ENCODE data around the gene KCNH1.

DNA sequence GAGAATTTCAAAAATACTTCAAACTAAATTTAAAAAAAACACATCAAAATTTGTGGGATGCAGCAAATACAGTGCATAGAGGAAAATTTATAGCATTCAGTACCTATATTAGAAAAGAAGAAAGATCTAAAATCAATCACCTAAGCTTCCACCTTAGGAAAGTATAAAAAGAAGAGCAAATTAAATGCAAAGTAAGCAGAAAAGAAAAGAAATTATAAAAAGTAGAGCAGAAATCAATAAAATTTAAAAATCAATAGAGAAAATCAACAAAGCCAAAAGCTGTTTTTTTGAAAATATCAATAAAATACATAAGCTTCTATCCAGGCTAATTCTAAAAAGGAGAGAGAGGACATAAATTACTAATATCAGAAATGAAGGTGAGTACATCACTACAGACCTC is 255.4 kb downstream of the KCNH1 start:
- TF ChIP-seq, protein P1, sequence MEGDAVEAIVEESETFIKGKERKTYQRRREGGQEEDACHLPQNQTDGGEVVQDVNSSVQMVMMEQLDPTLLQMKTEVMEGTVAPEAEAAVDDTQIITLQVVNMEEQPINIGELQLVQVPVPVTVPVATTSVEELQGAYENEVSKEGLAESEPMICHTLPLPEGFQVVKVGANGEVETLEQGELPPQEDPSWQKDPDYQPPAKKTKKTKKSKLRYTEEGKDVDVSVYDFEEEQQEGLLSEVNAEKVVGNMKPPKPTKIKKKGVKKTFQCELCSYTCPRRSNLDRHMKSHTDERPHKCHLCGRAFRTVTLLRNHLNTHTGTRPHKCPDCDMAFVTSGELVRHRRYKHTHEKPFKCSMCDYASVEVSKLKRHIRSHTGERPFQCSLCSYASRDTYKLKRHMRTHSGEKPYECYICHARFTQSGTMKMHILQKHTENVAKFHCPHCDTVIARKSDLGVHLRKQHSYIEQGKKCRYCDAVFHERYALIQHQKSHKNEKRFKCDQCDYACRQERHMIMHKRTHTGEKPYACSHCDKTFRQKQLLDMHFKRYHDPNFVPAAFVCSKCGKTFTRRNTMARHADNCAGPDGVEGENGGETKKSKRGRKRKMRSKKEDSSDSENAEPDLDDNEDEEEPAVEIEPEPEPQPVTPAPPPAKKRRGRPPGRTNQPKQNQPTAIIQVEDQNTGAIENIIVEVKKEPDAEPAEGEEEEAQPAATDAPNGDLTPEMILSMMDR (IDR thresholded peaks at IDR 0.05) = no peak
- no peak for TF ChIP-seq POLR2A (IDR thresholded peaks at IDR 0.05)

All from testis (tissue), 2 donors.